H1 (cell line): Measurements from ENCODE around the gene ZFYVE21. TPM values are rescaled to one million over a fixed set of nuclear protein-coding genes. Genes with fewer than 3 reads are reported as not detected.

ENCODE experiments used
- CBX5 ChIP-seq: fragments of 300-800, 300-1000 bp; sonication (generic); IDR thresholded peaks from 2 replicates; pipeline ENCODE4 v1.7.1; 2016; ENCODE audit warnings: antibody characterized with exemption, low read length, low read depth
- JUND ChIP-seq: IDR thresholded peaks from 2 replicates; pipeline ENCODE4 v1.6.1; 2011; ENCODE audit warnings: mild to moderate bottlenecking, improper control_type of control experiment, low read length
- KDM5A ChIP-seq: fragments of 200-600 bp; IDR thresholded peaks from 2 replicates; pipeline ENCODE4 v1.7.1; 2012; ENCODE audit warnings: mild to moderate bottlenecking, low read length, inconsistent platforms, mixed read lengths
- POLR2AphosphoS5 ChIP-seq: IDR thresholded peaks from 2 replicates; pipeline ENCODE4 v1.6.1; 2011; ENCODE audit warnings: low read depth, low read length
- RAD21 ChIP-seq, 2 experiments: IDR thresholded peaks in 1 of 2; conservative IDR thresholded peaks in 1 of 2; 2 replicates each; pipeline ENCODE4 v1.6.1; 2011; ENCODE audit warnings: low read depth in 2 of 2, low read length in 2 of 2, improper control_type of control experiment in 1 of 2, inconsistent platforms in 1 of 2, mild to moderate bottlenecking in 1 of 2, moderate library complexity in 1 of 2
- RFX5 ChIP-seq: IDR thresholded peaks from 2 replicates; pipeline ENCODE4 v1.6.1; 2011; ENCODE audit warnings: low read depth, low read length, improper control_type of control experiment, borderline replicate concordance
- SUZ12 ChIP-seq: fragments of 200-600 bp; sonication (generic); IDR thresholded peaks from 2 replicates; pipeline ENCODE4 v1.6.1; 2012; ENCODE audit warnings: mild to moderate bottlenecking, inconsistent platforms, low read length, moderate library complexity, mixed read lengths
- polyA plus RNA-seq, 7 experiments: library from polyadenylated mRNA; depleted of rRNA in 3 of 7; stranded (reverse) in 5 of 7; unstranded in 2 of 7; fragments of >200 nt in 5 of 7; fragments of 200-250 nt in 2 of 7; gene quantifications; 1 replicate in 5 of 7; 2 replicates in 1 of 7; 4 replicates in 1 of 7; pipeline versions ENCODE4 v1.2.1 to v1.2.3, GENCODE V29; 2011 to 2013; ENCODE audit warnings: missing spikeins in 2 of 7, mixed read lengths in 2 of 7
- total RNA-seq: library from RNA; stranded (reverse); fragmentation: NEBNext Ultra II Directional; extraction: Animal tissue kit (Norgen Biotek cat#: 25700); gene quantifications from 2 replicates; pipeline ENCODE4 v1.2.1, GENCODE V29; 2021
- TF ChIP-seq, protein P1 (sequence below): fragments of 300-600 bp; sonication (generic); IDR thresholded peaks from 2 replicates; pipeline ENCODE4 v1.7.1; 2012; ENCODE audit warnings: low read length, moderate library complexity, mild to moderate bottlenecking, inconsistent platforms; ENCODE audit not compliant: insufficient replicate concordance

Gene ZFYVE21
- total and polyA plus RNA-seq, 2 of the 8 experiments (the other 6 are each of a cell fraction or from before 2014, with no cell fraction given) = 53.4 to 127 TPM

DNA sequence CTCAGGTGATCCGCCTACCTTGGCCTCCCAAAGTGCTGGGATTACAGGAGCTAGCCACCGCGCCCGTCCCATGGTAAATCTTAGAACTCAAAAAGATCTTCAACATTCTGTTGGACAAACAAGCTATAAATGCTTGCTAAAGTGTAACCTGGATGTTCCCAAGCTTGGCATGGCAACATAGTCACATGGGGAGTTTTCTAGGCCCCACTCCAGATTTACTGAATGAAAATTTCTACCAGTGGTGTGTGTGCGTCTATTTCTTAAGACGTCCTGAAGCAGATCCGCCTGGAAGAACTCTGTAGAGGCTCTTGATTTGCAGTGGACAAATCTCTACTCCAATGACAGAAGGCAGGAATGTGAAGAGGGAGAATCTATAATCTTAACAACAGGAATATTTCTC, 59.9 kb downstream of the ZFYVE21 start (continued):
- TF ChIP-seq, protein P1, sequence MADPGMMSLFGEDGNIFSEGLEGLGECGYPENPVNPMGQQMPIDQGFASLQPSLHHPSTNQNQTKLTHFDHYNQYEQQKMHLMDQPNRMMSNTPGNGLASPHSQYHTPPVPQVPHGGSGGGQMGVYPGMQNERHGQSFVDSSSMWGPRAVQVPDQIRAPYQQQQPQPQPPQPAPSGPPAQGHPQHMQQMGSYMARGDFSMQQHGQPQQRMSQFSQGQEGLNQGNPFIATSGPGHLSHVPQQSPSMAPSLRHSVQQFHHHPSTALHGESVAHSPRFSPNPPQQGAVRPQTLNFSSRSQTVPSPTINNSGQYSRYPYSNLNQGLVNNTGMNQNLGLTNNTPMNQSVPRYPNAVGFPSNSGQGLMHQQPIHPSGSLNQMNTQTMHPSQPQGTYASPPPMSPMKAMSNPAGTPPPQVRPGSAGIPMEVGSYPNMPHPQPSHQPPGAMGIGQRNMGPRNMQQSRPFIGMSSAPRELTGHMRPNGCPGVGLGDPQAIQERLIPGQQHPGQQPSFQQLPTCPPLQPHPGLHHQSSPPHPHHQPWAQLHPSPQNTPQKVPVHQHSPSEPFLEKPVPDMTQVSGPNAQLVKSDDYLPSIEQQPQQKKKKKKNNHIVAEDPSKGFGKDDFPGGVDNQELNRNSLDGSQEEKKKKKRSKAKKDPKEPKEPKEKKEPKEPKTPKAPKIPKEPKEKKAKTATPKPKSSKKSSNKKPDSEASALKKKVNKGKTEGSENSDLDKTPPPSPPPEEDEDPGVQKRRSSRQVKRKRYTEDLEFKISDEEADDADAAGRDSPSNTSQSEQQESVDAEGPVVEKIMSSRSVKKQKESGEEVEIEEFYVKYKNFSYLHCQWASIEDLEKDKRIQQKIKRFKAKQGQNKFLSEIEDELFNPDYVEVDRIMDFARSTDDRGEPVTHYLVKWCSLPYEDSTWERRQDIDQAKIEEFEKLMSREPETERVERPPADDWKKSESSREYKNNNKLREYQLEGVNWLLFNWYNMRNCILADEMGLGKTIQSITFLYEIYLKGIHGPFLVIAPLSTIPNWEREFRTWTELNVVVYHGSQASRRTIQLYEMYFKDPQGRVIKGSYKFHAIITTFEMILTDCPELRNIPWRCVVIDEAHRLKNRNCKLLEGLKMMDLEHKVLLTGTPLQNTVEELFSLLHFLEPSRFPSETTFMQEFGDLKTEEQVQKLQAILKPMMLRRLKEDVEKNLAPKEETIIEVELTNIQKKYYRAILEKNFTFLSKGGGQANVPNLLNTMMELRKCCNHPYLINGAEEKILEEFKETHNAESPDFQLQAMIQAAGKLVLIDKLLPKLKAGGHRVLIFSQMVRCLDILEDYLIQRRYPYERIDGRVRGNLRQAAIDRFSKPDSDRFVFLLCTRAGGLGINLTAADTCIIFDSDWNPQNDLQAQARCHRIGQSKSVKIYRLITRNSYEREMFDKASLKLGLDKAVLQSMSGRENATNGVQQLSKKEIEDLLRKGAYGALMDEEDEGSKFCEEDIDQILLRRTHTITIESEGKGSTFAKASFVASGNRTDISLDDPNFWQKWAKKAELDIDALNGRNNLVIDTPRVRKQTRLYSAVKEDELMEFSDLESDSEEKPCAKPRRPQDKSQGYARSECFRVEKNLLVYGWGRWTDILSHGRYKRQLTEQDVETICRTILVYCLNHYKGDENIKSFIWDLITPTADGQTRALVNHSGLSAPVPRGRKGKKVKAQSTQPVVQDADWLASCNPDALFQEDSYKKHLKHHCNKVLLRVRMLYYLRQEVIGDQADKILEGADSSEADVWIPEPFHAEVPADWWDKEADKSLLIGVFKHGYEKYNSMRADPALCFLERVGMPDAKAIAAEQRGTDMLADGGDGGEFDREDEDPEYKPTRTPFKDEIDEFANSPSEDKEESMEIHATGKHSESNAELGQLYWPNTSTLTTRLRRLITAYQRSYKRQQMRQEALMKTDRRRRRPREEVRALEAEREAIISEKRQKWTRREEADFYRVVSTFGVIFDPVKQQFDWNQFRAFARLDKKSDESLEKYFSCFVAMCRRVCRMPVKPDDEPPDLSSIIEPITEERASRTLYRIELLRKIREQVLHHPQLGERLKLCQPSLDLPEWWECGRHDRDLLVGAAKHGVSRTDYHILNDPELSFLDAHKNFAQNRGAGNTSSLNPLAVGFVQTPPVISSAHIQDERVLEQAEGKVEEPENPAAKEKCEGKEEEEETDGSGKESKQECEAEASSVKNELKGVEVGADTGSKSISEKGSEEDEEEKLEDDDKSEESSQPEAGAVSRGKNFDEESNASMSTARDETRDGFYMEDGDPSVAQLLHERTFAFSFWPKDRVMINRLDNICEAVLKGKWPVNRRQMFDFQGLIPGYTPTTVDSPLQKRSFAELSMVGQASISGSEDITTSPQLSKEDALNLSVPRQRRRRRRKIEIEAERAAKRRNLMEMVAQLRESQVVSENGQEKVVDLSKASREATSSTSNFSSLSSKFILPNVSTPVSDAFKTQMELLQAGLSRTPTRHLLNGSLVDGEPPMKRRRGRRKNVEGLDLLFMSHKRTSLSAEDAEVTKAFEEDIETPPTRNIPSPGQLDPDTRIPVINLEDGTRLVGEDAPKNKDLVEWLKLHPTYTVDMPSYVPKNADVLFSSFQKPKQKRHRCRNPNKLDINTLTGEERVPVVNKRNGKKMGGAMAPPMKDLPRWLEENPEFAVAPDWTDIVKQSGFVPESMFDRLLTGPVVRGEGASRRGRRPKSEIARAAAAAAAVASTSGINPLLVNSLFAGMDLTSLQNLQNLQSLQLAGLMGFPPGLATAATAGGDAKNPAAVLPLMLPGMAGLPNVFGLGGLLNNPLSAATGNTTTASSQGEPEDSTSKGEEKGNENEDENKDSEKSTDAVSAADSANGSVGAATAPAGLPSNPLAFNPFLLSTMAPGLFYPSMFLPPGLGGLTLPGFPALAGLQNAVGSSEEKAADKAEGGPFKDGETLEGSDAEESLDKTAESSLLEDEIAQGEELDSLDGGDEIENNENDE = no peak
- TF ChIP-seq CBX5 (no peak), RAD21 (IDR thresholded peaks at IDR 0.05 in 1 of 2, conservative IDR thresholded peaks at IDR 0.05 in 1 of 2; ENCODE audit: low read depth in 2 of 2, low read length in 2 of 2) (no peak), KDM5A (no peak), POLR2AphosphoS5 (no peak), RFX5 (no peak), SUZ12 (no peak), JUND (no peak)
